ENCODE results near the gene TDG.
"Not testable (repeated sequence)": the region's sequence is repeated elsewhere in the genome, so short reads cannot be mapped to it uniquely, and the experiment has no call there.

The TDG gene

GRCh38 chr12:104012331-104012730 lies 46.7 kb downstream of the TDG start:
- no peak for TF ChIP-seq CTCF (conservative IDR thresholded peaks at IDR 0.05; ENCODE audit: low read depth, low read length)
- DNase-seq (ENCODE audit: low read depth), result no peak
- H3K4me3 ChIP-seq (ENCODE audit: low read length), result no peak overlapping the region

- not testable (repeated sequence) for DNase-seq (ENCODE audit: low read depth); H3K4me3 ChIP-seq (ENCODE audit: low read length)
Observed at GRCh38 chr12:104021862-104022261, 56.2 kb downstream of the TDG start.

- no peak for TF ChIP-seq CTCF (conservative IDR thresholded peaks at IDR 0.05; ENCODE audit: low read depth, low read length)
- no peak for DNase-seq (ENCODE audit: low read depth)
- no peak overlapping the region for H3K4me3 ChIP-seq (ENCODE audit: low read length)
Observed at GRCh38 chr12:104022786-104023185, 57.1 kb downstream of the TDG start.

GRCh38 chr12:104023710-104024109 lies 58.0 kb downstream of the TDG start:
- no peak for DNase-seq (ENCODE audit: low read depth)
- no peak for TF ChIP-seq CTCF (conservative IDR thresholded peaks at IDR 0.05; ENCODE audit: low read depth, low read length)
- H3K4me3 ChIP-seq (ENCODE audit: low read length), result no peak overlapping the region

GRCh38 chr12:104024348-104024747 lies 58.7 kb downstream of the TDG start:
- no peak for TF ChIP-seq CTCF (conservative IDR thresholded peaks at IDR 0.05; ENCODE audit: low read depth, low read length)
- no peak overlapping the region for H3K4me3 ChIP-seq (ENCODE audit: low read length)
- no peak for DNase-seq (ENCODE audit: low read depth)

GRCh38 chr12:104025771-104026170 lies 60.1 kb downstream of the TDG start:
- TF ChIP-seq CTCF (conservative IDR thresholded peaks at IDR 0.05; ENCODE audit: low read depth, low read length), result no peak
- no peak for DNase-seq (ENCODE audit: low read depth)
- H3K4me3 ChIP-seq (ENCODE audit: low read length), result no peak overlapping the region

- no peak for TF ChIP-seq CTCF (conservative IDR thresholded peaks at IDR 0.05; ENCODE audit: low read depth, low read length)
- H3K4me3 ChIP-seq (ENCODE audit: low read length), result no peak overlapping the region
- DNase-seq (ENCODE audit: low read depth), result no peak
Observed at GRCh38 chr12:104026841-104027599, 61.3 kb downstream of the TDG start.

- not testable (repeated sequence) for DNase-seq (ENCODE audit: low read depth)
Observed at GRCh38 chr12:104030596-104030995, 64.9 kb downstream of the TDG start.

GRCh38 chr12:104036143-104036542 lies 70.5 kb downstream of the TDG start:
- not testable (repeated sequence) for H3K4me3 ChIP-seq (ENCODE audit: low read length); DNase-seq (ENCODE audit: low read depth)

More at GRCh38 chr12:104030596-104030995, 64.9 kb downstream of the TDG start:
- not testable (repeated sequence) for H3K4me3 ChIP-seq (ENCODE audit: low read length)

Measured in retinal pigment epithelial cell (primary cell).